HG03521 (cell line): Measurements from ENCODE around the gene ABHD8.
A peak's percentile ranks its signal among the peaks of the same experiment; 100 is the strongest.

Experiments used
- ATAC-seq: cut with Tn5 transposase; IDR thresholded peaks from one replicate; pipeline ENCODE4 v1.9.1; 2021; ENCODE audit warnings: mild to moderate bottlenecking, moderate library complexity; ENCODE audit not compliant: unreplicated experiment

The ABHD8 gene, protein sequence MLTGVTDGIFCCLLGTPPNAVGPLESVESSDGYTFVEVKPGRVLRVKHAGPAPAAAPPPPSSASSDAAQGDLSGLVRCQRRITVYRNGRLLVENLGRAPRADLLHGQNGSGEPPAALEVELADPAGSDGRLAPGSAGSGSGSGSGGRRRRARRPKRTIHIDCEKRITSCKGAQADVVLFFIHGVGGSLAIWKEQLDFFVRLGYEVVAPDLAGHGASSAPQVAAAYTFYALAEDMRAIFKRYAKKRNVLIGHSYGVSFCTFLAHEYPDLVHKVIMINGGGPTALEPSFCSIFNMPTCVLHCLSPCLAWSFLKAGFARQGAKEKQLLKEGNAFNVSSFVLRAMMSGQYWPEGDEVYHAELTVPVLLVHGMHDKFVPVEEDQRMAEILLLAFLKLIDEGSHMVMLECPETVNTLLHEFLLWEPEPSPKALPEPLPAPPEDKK

GRCh38 chr19:17303167-17303939 lies at the start of gene ABHD8:
TSS of gene ABHD8 (minus strand) at chr19:17303425. CDS start at chr19:17301616, 1,809 bp downstream.
- peak; percentile 52 for ATAC-seq

DNA sequence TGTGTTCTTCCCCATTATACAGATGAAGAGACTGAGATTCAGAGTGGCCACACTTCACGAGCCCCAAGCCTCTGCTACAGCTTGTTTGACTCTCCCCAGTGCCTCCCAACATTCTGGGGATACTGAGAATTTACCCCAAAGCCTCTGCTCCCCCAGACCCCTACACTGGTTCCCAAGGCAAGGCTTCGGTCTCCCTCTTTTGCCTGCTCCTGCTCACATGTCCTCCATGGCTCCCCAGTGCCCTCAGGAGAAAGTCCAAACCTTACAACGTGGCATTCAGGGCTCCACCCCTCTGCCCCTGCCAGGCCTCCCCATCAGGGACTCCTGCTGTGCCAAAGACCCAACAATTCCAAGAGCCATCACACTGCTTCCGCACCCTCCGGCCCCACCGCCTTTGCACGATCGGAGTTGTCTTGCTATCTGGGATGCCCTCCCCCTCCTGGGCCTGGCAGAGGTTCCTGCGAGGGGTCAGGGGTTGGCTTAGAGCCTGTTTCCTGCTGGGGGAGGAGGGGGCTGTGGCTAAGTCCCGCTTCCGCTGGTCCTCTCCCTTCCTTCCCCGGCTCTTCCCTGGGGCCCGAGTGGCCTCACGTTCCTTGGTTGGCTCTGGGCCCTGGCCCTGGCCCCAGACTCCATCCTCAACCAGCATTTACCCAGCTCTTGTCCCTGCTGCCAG lies 49.5 kb upstream of the ABHD8 start:
- ATAC-seq, result no peak

DNA sequence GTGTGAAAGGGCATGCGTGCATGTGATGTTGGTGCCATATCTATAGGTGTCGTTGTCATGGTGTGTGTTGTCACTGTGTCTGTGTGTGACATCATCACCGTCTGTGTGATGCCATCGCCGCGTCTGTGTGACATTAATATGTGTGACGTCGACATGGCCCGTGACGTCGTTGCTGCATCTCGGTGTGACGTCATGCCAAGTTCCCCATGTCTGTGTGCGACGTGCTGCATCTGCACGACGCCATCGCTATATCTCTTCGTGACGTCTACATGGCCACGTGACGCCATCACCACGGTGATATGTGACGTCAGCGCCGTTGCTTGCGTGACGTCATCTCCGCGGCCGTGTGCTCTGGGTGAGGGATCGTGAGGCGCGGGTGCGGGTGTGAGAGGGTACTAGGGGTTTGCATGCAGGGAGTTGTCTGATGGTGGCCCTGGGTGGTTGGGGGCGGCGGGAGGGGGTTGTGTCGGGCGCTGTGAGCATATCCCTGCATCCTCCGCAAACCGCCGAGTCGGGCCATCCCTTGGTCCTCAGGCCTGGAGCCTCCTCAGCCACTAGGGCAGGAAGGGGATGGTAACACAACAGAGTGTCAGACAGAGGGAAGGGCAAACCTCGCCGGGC lies 48.7 kb upstream of the ABHD8 start:
- no peak for ATAC-seq

DNA sequence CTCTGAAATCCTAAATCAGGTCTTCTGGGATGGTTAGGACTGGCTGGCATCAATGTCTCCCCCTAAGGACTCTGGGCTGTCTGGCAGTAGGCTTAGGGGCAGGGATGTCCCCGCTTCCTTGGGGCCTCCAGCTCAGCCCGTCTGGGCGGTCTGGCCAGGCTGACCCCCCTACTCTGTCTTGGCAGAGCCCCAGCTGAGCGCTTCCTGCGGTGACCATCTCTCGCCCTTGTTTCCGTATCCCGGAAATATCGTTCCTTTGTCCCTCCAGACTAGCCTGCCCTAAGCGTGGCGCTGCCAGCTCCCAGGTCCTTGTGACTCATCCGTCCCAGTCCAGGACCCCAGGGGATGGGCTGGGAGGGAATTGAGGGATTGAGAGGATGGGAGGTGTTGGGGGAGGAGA lies 45.5 kb upstream of the ABHD8 start:
- ATAC-seq, result no peak

- no peak for ATAC-seq
Measured at GRCh38 chr19:17347877-17348276, 44.7 kb upstream of the ABHD8 start.

GRCh38 chr19:17347361-17347760 lies 44.1 kb upstream of the ABHD8 start:
- ATAC-seq, result no peak

DNA sequence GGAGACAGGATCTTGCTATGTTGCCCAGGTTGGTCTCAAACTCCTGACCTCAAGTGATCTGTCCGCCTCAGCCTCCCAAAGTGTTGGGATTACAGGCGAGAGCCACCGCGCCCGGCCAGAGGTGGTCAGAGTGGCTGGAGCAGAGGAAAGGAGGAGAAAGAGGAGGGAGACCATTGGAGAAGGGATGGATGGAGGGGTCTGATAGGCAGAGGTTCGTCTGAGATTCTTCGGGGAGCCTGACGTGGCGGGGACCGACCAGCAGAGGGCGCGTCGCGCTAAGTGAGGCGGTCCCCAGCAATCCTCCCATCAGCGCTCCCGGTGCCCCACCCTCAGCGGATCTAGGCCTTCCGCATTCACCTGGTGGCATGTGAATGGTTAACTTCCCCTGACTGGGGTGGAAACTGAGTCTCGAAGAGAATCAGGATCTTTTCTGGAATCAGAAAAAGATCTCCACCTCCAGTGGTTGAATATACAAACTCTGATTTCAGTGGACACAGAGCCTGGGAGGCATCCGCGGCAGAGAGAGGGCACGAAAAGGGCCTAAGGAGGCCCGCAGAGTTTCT lies 43.0 kb upstream of the ABHD8 start:
- ATAC-seq, result no peak

DNA sequence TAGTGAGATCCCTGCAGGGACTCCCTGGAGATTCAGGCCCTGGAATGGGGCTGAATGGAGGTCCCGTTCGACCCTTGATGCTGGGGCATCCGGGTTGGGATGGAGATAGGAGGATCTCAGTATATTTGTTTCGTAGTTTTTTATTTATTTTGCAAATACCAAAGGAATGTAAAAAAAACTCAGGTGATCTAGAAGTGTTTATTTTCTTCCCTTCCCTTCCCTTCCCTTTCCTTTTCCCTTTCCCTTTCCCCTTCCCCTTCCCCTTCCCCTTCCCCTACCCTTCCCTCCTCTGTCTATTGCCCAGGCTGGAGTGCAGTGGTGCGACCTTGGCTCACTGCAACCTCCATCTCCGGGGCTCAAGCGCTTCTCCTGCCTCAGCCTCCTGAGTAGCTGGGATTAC lies 38.6 kb upstream of the ABHD8 start:
- no peak for ATAC-seq

DNA sequence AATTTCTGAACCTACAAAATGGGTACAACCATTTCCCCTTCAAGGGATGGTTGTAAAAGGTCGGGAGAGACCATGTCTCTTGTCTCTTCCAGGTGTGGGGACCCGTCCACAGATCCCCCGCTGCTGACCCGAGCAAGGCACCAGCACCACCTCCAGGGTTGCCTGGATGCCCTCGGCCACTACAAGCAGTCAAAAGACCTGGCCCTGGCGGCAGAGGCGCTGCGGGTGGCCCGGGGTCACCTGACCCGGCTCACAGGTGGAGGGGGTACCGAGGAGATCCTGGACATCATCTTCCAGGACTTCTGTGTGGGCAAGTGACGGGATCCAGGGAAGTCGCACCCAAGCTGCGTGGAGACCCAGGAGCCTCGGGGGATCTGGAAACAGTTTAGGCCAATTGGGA lies 38.2 kb upstream of the ABHD8 start:
- no peak for ATAC-seq

DNA sequence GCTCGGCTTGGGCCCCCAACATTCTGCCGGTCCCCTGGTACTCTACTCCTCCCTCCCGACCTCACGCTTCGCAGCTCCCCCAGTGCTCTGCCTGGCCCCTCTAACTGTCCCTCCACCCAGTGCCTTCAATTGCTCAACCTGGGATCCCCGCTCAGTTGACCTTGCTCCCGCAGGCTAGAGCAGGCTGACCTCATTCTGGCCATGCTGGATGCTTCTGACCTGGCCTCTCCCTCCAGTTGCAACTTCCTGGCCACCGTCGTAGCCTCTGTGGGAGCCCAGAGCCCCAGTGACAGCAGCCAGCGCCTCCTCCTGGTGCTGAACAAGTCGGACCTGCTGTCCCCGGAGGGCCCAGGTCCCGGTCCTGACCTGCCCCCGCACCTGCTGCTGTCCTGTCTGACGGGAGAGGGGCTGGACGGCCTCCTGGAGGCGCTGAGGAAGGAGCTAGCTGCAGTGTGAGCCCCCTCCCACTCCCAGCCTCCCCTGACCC lies 37.7 kb upstream of the ABHD8 start:
- no peak for ATAC-seq

- ATAC-seq, result no peak
Measured at GRCh38 chr19:17340302-17340870, 37.2 kb upstream of the ABHD8 start.

GRCh38 chr19:17339088-17339741 lies 36.0 kb upstream of the ABHD8 start:
- no peak for ATAC-seq

- no peak for ATAC-seq
Measured at GRCh38 chr19:17338433-17339078, 35.3 kb upstream of the ABHD8 start.

GRCh38 chr19:17337675-17338432 lies 34.6 kb upstream of the ABHD8 start:
- no peak for ATAC-seq

DNA sequence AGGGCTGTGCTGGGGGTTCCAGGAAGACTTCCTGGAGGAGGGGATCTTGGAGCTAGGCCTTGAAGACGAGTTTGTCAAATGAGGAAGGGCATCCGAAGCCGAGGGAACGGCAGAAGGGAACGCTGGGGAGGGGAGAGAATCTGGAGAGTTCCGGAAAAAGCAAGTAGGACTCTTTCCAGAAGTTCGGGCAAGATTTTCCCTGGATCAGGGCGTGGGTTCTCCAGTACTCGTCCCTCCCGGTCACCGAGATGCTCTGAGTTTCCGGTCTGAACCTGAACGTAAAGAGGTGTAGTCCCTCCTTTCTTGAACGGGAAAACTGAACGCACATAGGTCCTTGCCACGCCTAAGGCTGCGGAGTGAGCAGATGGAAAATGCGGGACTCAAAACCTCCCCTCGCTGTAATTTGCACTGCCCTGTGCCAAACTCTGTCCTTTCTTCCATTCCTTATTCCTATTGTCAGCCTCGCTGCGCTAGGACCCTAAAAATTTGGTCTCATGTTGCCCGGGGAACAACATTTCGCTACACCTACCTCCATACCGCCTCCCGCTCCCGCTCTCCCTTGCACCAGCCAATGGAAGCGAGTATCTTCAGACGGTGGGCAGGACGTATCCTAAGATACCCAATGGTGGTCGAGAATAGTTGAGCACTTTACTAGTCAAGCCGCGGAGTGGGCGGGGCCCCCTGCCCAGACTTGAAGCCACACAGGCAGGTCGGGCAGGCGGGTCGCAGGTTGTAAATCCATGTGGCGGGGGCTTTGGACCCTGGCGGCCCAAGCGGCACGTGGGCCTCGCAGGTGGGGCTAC lies 33.8 kb upstream of the ABHD8 start, which contains the start of gene GTPBP3:
TSS of gene GTPBP3 (plus strand) at position 682 of the 803 bp plus-strand sequence. CDS start at position 741, 59 bp downstream.
- ATAC-seq, result peak; percentile 85

- no peak for ATAC-seq
Measured at GRCh38 chr19:17335575-17335974, 32.4 kb upstream of the ABHD8 start.
